Measurements from ENCODE around the gene CROCC2. TPM values are rescaled to one million over a fixed set of nuclear protein-coding genes. Genes with fewer than 3 reads are reported as not detected.

Gene CROCC2
- not detected in 5 replicates for total RNA-seq (2022; extraction: Qiagen RNA extraction)

GRCh38 chr2:240906141-240906910 lies at the start of gene CROCC2:
Gene CROCC2, plus strand, starts transcription at chr2:240906336. Its CDS starts 178 bp downstream, at chr2:240906514.

DNA sequence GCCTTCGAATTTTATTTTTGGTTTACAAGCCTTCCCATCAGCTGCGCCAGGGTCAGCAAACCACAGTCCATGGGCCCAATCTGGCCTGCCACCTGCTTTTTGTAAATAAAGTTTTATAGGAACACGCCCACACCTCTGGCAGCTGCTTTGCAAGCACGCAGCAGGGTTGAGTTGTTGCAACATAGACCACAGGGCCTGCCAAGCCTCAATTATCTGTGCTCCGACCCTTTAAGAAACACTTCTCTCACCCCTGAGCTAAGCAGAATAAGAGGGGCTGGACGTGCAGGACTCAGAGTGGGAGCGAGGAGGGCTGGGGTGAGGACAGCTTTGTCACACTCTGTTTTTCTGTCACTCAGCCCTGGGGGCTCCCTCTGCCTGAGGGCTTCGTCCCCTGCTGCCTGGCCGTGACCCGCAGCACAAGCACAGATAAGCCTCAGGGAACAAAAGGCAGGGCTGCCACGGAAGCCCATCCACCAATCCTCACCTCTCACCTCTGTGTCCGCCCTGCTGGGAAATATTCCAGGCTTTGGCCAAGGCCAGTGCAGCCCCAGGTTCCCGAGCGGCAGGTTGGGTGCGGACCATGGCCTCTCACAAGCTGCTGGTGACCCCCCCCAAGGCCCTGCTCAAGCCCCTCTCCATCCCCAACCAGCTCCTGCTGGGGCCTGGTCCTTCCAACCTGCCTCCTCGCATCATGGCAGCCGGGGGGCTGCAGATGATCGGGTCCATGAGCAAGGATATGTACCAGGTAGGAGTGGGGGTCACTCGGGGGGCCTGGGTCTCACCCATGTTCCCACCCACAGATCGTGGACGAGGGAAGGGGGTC lies 37.6 kb upstream of the CROCC2 start, which contains the start of gene AGXT:
Gene AGXT, plus strand, starts transcription at position 539 of the 823 bp plus-strand sequence. Its CDS starts 42 bp downstream, at position 581.

GRCh38 chr2:240895656-240896388 lies 10.3 kb upstream of the CROCC2 start, which contains the start of gene MAB21L4:
Gene MAB21L4, minus strand, starts transcription at chr2:240896156. Its CDS starts 159 bp downstream, at chr2:240895997.

GRCh38 chr2:240997856-240998705 lies 91.9 kb downstream of the CROCC2 start, which contains the start of gene SNED1:
Gene SNED1, plus strand, starts transcription at chr2:240998618. Its CDS starts 220 bp downstream, at chr2:240998838.

Other genes with a start within 250 kb of the CROCC2 start
- not detected in 5 replicates for gene AQP12B, start 223.5 kb upstream of the CROCC2 start, total RNA-seq (2022; extraction: Qiagen RNA extraction)
- not detected in 5 replicates for gene AQP12A, start 214.5 kb upstream of the CROCC2 start, total RNA-seq (2022; extraction: Qiagen RNA extraction)
- gene KIF1A, start 86.1 kb upstream of the CROCC2 start, total RNA-seq (2022; extraction: Qiagen RNA extraction): 0.51 to 0.84 TPM (median 0.65 TPM) in 5 replicates
- gene AGXT, start 37.5 kb upstream of the CROCC2 start, total RNA-seq (2022; extraction: Qiagen RNA extraction): not detected in 5 replicates
- gene MAB21L4, start 10.2 kb upstream of the CROCC2 start, total RNA-seq (2022; extraction: Qiagen RNA extraction): 0.13 to 0.35 TPM (median 0.28 TPM) in 5 replicates
- 0.53 to 1.5 TPM (median 1.1 TPM) in 5 replicates for gene SNED1, start 92.3 kb downstream of the CROCC2 start, total RNA-seq (2022; extraction: Qiagen RNA extraction)
- gene MTERF4, start 196.0 kb downstream of the CROCC2 start, total RNA-seq (2022; extraction: Qiagen RNA extraction): 21.5 to 30.0 TPM (median 24.3 TPM) in 5 replicates
- 5.4 to 7.6 TPM (median 7.2 TPM) in 5 replicates for gene PASK, start 243.1 kb downstream of the CROCC2 start, total RNA-seq (2022; extraction: Qiagen RNA extraction)
- 55.0 to 65.2 TPM (median 56.5 TPM) in 5 replicates for gene PPP1R7, start 244.1 kb downstream of the CROCC2 start, total RNA-seq (2022; extraction: Qiagen RNA extraction)

All from A549 treated with AZD2906 at 1 μM for 4 hours (cell line).